ENCODE measurements around the gene CD1C. TPM values are rescaled to one million over a fixed set of nuclear protein-coding genes. Genes with fewer than 3 reads are reported as not detected.

The CD1C gene
- total and polyA plus RNA-seq, 2 of the 8 experiments (the other 6 are each of a cell fraction or from before 2014, with no cell fraction given) = 0.06 to 0.35 TPM

DNA sequence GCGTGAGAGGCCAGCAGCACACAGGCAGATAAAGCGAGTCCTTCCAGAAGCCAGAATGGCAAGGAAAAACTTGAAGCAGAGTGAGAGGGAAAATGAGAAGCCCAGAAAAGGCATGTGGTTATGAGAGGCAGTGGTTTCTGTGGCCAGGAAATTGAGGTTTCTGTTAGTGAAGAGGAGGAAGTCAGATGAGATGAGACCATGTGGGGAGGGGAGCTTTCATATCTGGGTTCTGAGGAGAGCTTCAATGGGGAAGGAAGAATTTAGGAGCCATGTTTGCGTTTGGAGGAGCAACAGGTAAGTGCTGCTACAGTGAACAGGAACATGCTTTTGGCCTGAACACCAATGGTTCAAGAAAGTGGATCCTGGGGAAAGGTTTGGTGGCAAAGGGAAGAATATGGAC lies 41.6 kb upstream of the CD1C start:
- Histone ChIP-seq H3K4me2 (ENCODE audit: insufficient read depth in 1 of 2, low read depth in 2 of 2, low read length in 2 of 2) (no peak overlapping the region), H3K4me3 (ENCODE audit: extremely low read depth in 1 of 4, insufficient read depth in 2 of 4, low read depth in 3 of 4, low read length in 4 of 4) (no peak overlapping the region), H2BK5ac (ENCODE audit: low read depth, low read length) (no peak overlapping the region), H3K36me3 (ENCODE audit: control insufficient read depth in 2 of 4, insufficient read depth in 4 of 4, low read length in 3 of 4) (no peaks in the 10 kb centered on the region), H4K8ac (ENCODE audit: extremely low read depth, insufficient read depth, low read length) (no peak overlapping the region), H3K56ac (replicated peaks; ENCODE audit: insufficient read length, low read depth, low read length) (no peak overlapping the region), H3K23ac (ENCODE audit: insufficient read length) (no peak overlapping the region), H3K27ac (ENCODE audit: low read depth, low read length) (no peak overlapping the region), H2BK20ac (ENCODE audit: low read length) (no peak overlapping the region), H2AFZ (ENCODE audit: low read length) (no peak overlapping the region), H4K20me1 (replicated peaks in 1 of 2; ENCODE audit: control insufficient read depth in 1 of 2, insufficient read depth in 2 of 2, low read length in 2 of 2) (no peaks in the 10 kb centered on the region), H4K91ac (replicated peaks; ENCODE audit: insufficient read length, low read length) (no peak overlapping the region), H3K23me2 (ENCODE audit: low read depth, low read length) (no peaks in the 10 kb centered on the region; the same call in 1 of the 2 replicates), H3K9me3 (ENCODE audit: insufficient read depth in 2 of 2, low read depth in 1 of 2, low read length in 1 of 2) (no peaks in the 10 kb centered on the region), H2BK12ac (ENCODE audit: low read depth, low read length) (no peak overlapping the region), H3K4me1 (replicated peaks in 1 of 4; ENCODE audit: control insufficient read depth in 3 of 4, insufficient read depth in 4 of 4, low read length in 3 of 4) (no peaks in the 10 kb centered on the region), H3K79me1 (ENCODE audit: low read depth, low read length) (no peaks in the 10 kb centered on the region), H2BK15ac (ENCODE audit: low read length) (no peak overlapping the region), H3K79me2 (ENCODE audit: control insufficient read depth in 1 of 2, insufficient read depth in 2 of 2, low read length in 2 of 2) (no peaks in the 10 kb centered on the region), H3K14ac (ENCODE audit: insufficient read length) (no peak overlapping the region), H3K18ac (ENCODE audit: extremely low read depth, low read length) (no peak overlapping the region), H2BK120ac (replicated peaks; ENCODE audit: low read depth, low read length) (no peak overlapping the region), H3K27me3 (replicated peaks in 1 of 4; ENCODE audit: control insufficient read depth in 3 of 4, extremely low read depth in 1 of 4, insufficient read depth in 3 of 4, low read length in 3 of 4) (no peaks in the 10 kb centered on the region), H4K5ac (ENCODE audit: insufficient read length, low read depth, low read length) (no peak overlapping the region), H3K4ac (replicated peaks; ENCODE audit: insufficient read length, low read depth, low read length) (no peak overlapping the region), H3K9ac (replicated peaks in 1 of 4; ENCODE audit: extremely low read depth in 1 of 4, low read depth in 3 of 4, low read length in 3 of 4) (no peak overlapping the region), H2AK5ac (ENCODE audit: low read depth, low read length) (no peak overlapping the region)
- FAIRE-seq = no peak
- ChIA-PET POLR2A (ENCODE audit: partially characterized antibody) (no interaction called here), CTCF (ENCODE audit: partially characterized antibody) (interaction anchor here (0.6 to 1.8 kb wide), 3 partner anchors 19 to 248 kb away, joined by 3 to 9 read pairs (median 6); no protein-coding TSS in a partner anchor)
- DNase-seq (ENCODE audit: low read depth in 1 of 2, low spot score in 2 of 2) = no peak
- 96% methylated on average over 3 of the region's 3 CpGs; no CpG with 5 or more reads in 1 of the 2 experiments for WGBS, 2 experiments (ENCODE audit: extremely low coverage in 1 of 2, insufficient coverage in 1 of 2, insufficient read length in 1 of 2, insufficient replicate concordance in 2 of 2, low coverage in 1 of 2, low lambda C conversion rate in 2 of 2, missing lambda C conversion rate in 1 of 2)
- TF ChIP-seq NRF1 (IDR thresholded peaks at IDR 0.05; ENCODE audit: low read depth, low read length) = no peak
